ENCODE data around the gene GPR35.
"Not testable (repeated sequence)": the region's sequence is repeated elsewhere in the genome, so short reads cannot be mapped to it uniquely, and the experiment has no call there.

GRCh38 chr2:240659883-240660282, 34.6 kb downstream of the GPR35 start:
- TF ChIP-seq RAD21 (IDR thresholded peaks at IDR 0.05; ENCODE audit: low read depth); CTCF (IDR thresholded peaks at IDR 0.05 in 2 of 3, conservative IDR thresholded peaks at IDR 0.05 in 1 of 3; ENCODE audit: borderline replicate concordance in 1 of 3, insufficient read depth in 1 of 3, low read depth in 2 of 3, low read length in 2 of 3); YY1 (IDR thresholded peaks at IDR 0.05; ENCODE audit: extremely low read depth, insufficient replicate concordance, low read depth, low read length); EZH2 (IDR thresholded peaks at IDR 0.05); MAX (IDR thresholded peaks at IDR 0.05); CEBPB (IDR thresholded peaks at IDR 0.05; ENCODE audit: low read depth): not testable (repeated sequence)

All from HCT116 (cell line).